H1 (cell line): ENCODE measurements around the gene BLOC1S3. TPM values are rescaled to one million over a fixed set of nuclear protein-coding genes. Genes with fewer than 3 reads are reported as not detected.

ENCODE experiments used
- CTCF ChIA-PET: fragments of 300-600 bp; sonication (Branson Sonifier 250); formaldehyde crosslinking; loops from one replicate; lab custom pipeline; 2021; ENCODE audit not compliant: partially characterized antibody; lab: Charles Lee
- POLR2A ChIA-PET: fragments of 300-600 bp; sonication (Branson Sonifier 250); formaldehyde crosslinking; loops from one replicate; lab custom pipeline; 2021; ENCODE audit warnings: inconsistent platforms; ENCODE audit not compliant: partially characterized antibody; lab: Charles Lee
- DNase-seq, 2 experiments: peaks; one replicate each; pipeline versions ENCODE4 v3.0.0 to v3.0.0-alpha.2; 2010 to 2022; ENCODE audit warnings: low spot score in 2 of 2, low read depth in 1 of 2, mixed read lengths in 1 of 2
- FAIRE-seq: peaks from 2 replicates; lab custom pipeline; 2011; peaks lifted over from hg19 to GRCh38; lab: Jason Lieb, UNC
- H2AFZ ChIP-seq: 2 replicates; pipeline ENCODE4 v1.8.1; 2012; ENCODE audit warnings: low read length, inconsistent platforms
- H2AK5ac ChIP-seq: 2 replicates; pipeline ENCODE4 v1.6.1; 2013; ENCODE audit warnings: low read depth, low read length
- H2BK120ac ChIP-seq: replicated peaks from 2 replicates; pipeline ENCODE3; 2013; ENCODE audit warnings: low read depth, low read length, inconsistent platforms
- H2BK12ac ChIP-seq: 2 replicates; pipeline ENCODE4 v1.6.1; 2013; ENCODE audit warnings: low read depth, low read length
- H2BK15ac ChIP-seq: 2 replicates; pipeline ENCODE4 v1.6.1; 2013; ENCODE audit warnings: low read length
- H2BK20ac ChIP-seq: 2 replicates; pipeline ENCODE4 v1.6.1; 2013; ENCODE audit warnings: low read length
- H2BK5ac ChIP-seq: 2 replicates; pipeline ENCODE4 v1.6.1; 2013; ENCODE audit warnings: low read depth, low read length
- H3K14ac ChIP-seq: 2 replicates; pipeline ENCODE4 v1.6.1; 2013; ENCODE audit warnings: inconsistent platforms; ENCODE audit not compliant: insufficient read length
- H3K18ac ChIP-seq: 2 replicates; pipeline ENCODE4 v1.6.1; 2013; ENCODE audit warnings: low read length; ENCODE audit errors: extremely low read depth
- H3K23ac ChIP-seq: 2 replicates; pipeline ENCODE4 v1.6.1; 2013; ENCODE audit warnings: inconsistent platforms; ENCODE audit not compliant: insufficient read length
- H3K23me2 ChIP-seq: 2 replicates; pipeline ENCODE4 v1.6.1; 2013; ENCODE audit warnings: low read depth, low read length
- H3K27ac ChIP-seq: 2 replicates; pipeline ENCODE4 v1.6.1; 2011; ENCODE audit warnings: low read depth, low read length, inconsistent platforms
- H3K27me3 ChIP-seq, 4 experiments: replicated peaks in 1 of 4; 1 replicate in 1 of 4; 2 replicates in 3 of 4; pipeline versions ENCODE4 v1.6.1 to v1.8.1; 2011 to 2013; ENCODE audit warnings: low read length in 3 of 4, mild to moderate bottlenecking in 3 of 4, inconsistent platforms in 2 of 4, mixed read lengths in 2 of 4, moderate library complexity in 1 of 4; ENCODE audit not compliant: control insufficient read depth in 3 of 4, insufficient read depth in 3 of 4; ENCODE audit errors: extremely low read depth in 1 of 4
- H3K36me3 ChIP-seq, 4 experiments: 2 replicates each; pipeline versions ENCODE4 v1.6.1 to v1.8.1; 2011 to 2013; ENCODE audit warnings: mild to moderate bottlenecking in 4 of 4, low read length in 3 of 4, moderate library complexity in 2 of 4, control low read depth in 1 of 4, inconsistent platforms in 1 of 4; ENCODE audit not compliant: insufficient read depth in 4 of 4, control insufficient read depth in 2 of 4
- H3K4ac ChIP-seq: replicated peaks from 2 replicates; pipeline ENCODE3; 2013; ENCODE audit warnings: low read length, low read depth, mixed read lengths, inconsistent platforms; ENCODE audit not compliant: insufficient read length
- H3K4me1 ChIP-seq, 4 experiments: replicated peaks in 1 of 4; 1 replicate in 1 of 4; 2 replicates in 3 of 4; pipeline versions ENCODE4 v1.6.1 to v1.8.1; 2011 to 2013; ENCODE audit warnings: low read length in 3 of 4, inconsistent platforms in 2 of 4, mixed read lengths in 1 of 4; ENCODE audit not compliant: insufficient read depth in 4 of 4, control insufficient read depth in 3 of 4
- H3K4me2 ChIP-seq, 2 experiments: 2 replicates each; pipeline versions ENCODE4 v1.6.1 to v1.8.1; 2011 to 2013; ENCODE audit warnings: low read depth in 2 of 2, low read length in 2 of 2, control low read depth in 1 of 2, inconsistent platforms in 1 of 2, mild to moderate bottlenecking in 1 of 2; ENCODE audit not compliant: insufficient read depth in 1 of 2
- H3K4me3 ChIP-seq, 4 experiments: fragments of 200-600, 300-600 bp in 1 of 4; sonication (generic), shearing (Covaris generic), sonication (Bioruptor Twin) in 1 of 4; 2 replicates each; pipeline versions ENCODE4 v1.5.1 to v1.8.1; 2011 to 2016; ENCODE audit warnings: low read length in 4 of 4, low read depth in 3 of 4, control low read depth in 2 of 4, inconsistent platforms in 2 of 4, mild to moderate bottlenecking in 2 of 4, mixed read lengths in 1 of 4, moderate library complexity in 1 of 4; ENCODE audit not compliant: insufficient read depth in 2 of 4; ENCODE audit errors: extremely low read depth in 1 of 4
- H3K56ac ChIP-seq: replicated peaks from 2 replicates; pipeline ENCODE3; 2013; ENCODE audit warnings: low read depth, mild to moderate bottlenecking, mixed read lengths, low read length, inconsistent platforms; ENCODE audit not compliant: insufficient read length
- H3K79me1 ChIP-seq: 2 replicates; pipeline ENCODE4 v1.6.1; 2013; ENCODE audit warnings: low read depth, low read length, control low read depth
- H3K79me2 ChIP-seq, 2 experiments: 2 replicates each; pipeline versions ENCODE4 v1.6.1 to v1.8.1; 2012 to 2013; ENCODE audit warnings: low read length in 2 of 2, mild to moderate bottlenecking in 2 of 2, inconsistent platforms in 1 of 2; ENCODE audit not compliant: insufficient read depth in 2 of 2, control insufficient read depth in 1 of 2
- H3K9ac ChIP-seq, 4 experiments: replicated peaks in 1 of 4; 1 replicate in 1 of 4; 2 replicates in 3 of 4; pipeline versions ENCODE4 v1.6.1 to v1.8.1; 2011 to 2013; ENCODE audit warnings: low read depth in 3 of 4, low read length in 3 of 4, control low read depth in 2 of 4, mild to moderate bottlenecking in 2 of 4, moderate library complexity in 2 of 4, inconsistent platforms in 1 of 4; ENCODE audit errors: extremely low read depth in 1 of 4
- H3K9me3 ChIP-seq, 2 experiments: 2 replicates each; pipeline versions ENCODE4 v1.6.1 to v1.8.1; 2012 to 2013; ENCODE audit warnings: mild to moderate bottlenecking in 2 of 2, moderate library complexity in 2 of 2, control low read depth in 1 of 2, inconsistent platforms in 1 of 2, low read depth in 1 of 2, low read length in 1 of 2, mixed read lengths in 1 of 2; ENCODE audit not compliant: insufficient read depth in 2 of 2
- H4K20me1 ChIP-seq, 2 experiments: replicated peaks in 1 of 2; 2 replicates each; pipeline versions ENCODE3 to v1.8.1; 2011 to 2013; ENCODE audit warnings: inconsistent platforms in 2 of 2, low read length in 2 of 2, mild to moderate bottlenecking in 1 of 2; ENCODE audit not compliant: insufficient read depth in 2 of 2, control insufficient read depth in 1 of 2
- H4K5ac ChIP-seq: 2 replicates; pipeline ENCODE4 v1.6.1; 2013; ENCODE audit warnings: low read length, low read depth, mixed read lengths, inconsistent platforms; ENCODE audit not compliant: insufficient read length
- H4K8ac ChIP-seq: 2 replicates; pipeline ENCODE4 v1.8.0; 2013; ENCODE audit warnings: mild to moderate bottlenecking, moderate library complexity, low read length, inconsistent platforms; ENCODE audit not compliant: insufficient read depth; ENCODE audit errors: extremely low read depth
- H4K91ac ChIP-seq: replicated peaks from 2 replicates; pipeline ENCODE3; 2013; ENCODE audit warnings: low read length, mixed read lengths, inconsistent platforms; ENCODE audit not compliant: insufficient read length
- CHD2 ChIP-seq: IDR thresholded peaks from 2 replicates; pipeline ENCODE4 v1.6.1; 2012; ENCODE audit warnings: low read length, improper control_type of control experiment
- MAFK ChIP-seq: IDR thresholded peaks from 2 replicates; pipeline ENCODE4 v1.6.1; 2012; ENCODE audit warnings: low read depth, mild to moderate bottlenecking, improper control_type of control experiment, low read length
- POU5F1 ChIP-seq: IDR thresholded peaks from 2 replicates; pipeline ENCODE4 v1.6.1; 2011; ENCODE audit warnings: low read depth, mild to moderate bottlenecking, low read length, moderate library complexity
- RFX5 ChIP-seq: IDR thresholded peaks from 2 replicates; pipeline ENCODE4 v1.6.1; 2011; ENCODE audit warnings: low read depth, low read length, improper control_type of control experiment, borderline replicate concordance
- WGBS, 2 experiments: shearing (Covaris generic) in 1 of 2; methylation state at CpG; one replicate each; pipeline versions ENCODE4 v1.1.6 to v1.1.7; 2013 to 2015; ENCODE audit warnings: low lambda C conversion rate in 2 of 2, mixed read lengths in 2 of 2, inconsistent platforms in 1 of 2, low coverage in 1 of 2, missing lambda C conversion rate in 1 of 2; ENCODE audit not compliant: insufficient replicate concordance in 2 of 2, insufficient coverage in 1 of 2, insufficient read length in 1 of 2; ENCODE audit errors: extremely low coverage in 1 of 2, missing lambda C conversion rate in 1 of 2; 5-methylcytosine and 5-hydroxymethylcytosine counted together
- polyA plus RNA-seq, 7 experiments: library from polyadenylated mRNA; depleted of rRNA in 3 of 7; stranded (reverse) in 5 of 7; unstranded in 2 of 7; fragments of >200 nt in 5 of 7; fragments of 200-250 nt in 2 of 7; gene quantifications; 1 replicate in 5 of 7; 2 replicates in 1 of 7; 4 replicates in 1 of 7; pipeline versions ENCODE4 v1.2.1 to v1.2.3, GENCODE V29; 2011 to 2013; ENCODE audit warnings: missing spikeins in 2 of 7, mixed read lengths in 2 of 7
- total RNA-seq: library from RNA; stranded (reverse); fragmentation: NEBNext Ultra II Directional; extraction: Animal tissue kit (Norgen Biotek cat#: 25700); gene quantifications from 2 replicates; pipeline ENCODE4 v1.2.1, GENCODE V29; 2021
- TF ChIP-seq, protein P1 (sequence below): IDR thresholded peaks from 2 replicates; pipeline ENCODE4 v1.6.1; 2012; ENCODE audit warnings: low read length, inconsistent platforms

Gene BLOC1S3
- total and polyA plus RNA-seq, 2 of the 8 experiments (the other 6 are each of a cell fraction or from before 2014, with no cell fraction given) = 6.0 to 6.1 TPM

GRCh38 chr19:45218911-45219743 lies 40.5 kb downstream of the BLOC1S3 start:
- Histone ChIP-seq H3K23ac (no peak overlapping the region), H2AFZ (no peak overlapping the region), H4K8ac (no peak overlapping the region), H3K79me1 (no peaks in the 10 kb centered on the region), H3K23me2 (peaks cover 17% of the 10 kb centered on the region; the same call in 1 of the 2 replicates), H3K9me3 (no peaks in the 10 kb centered on the region; a peak in 1 of 4 replicates), H2BK15ac (no peak overlapping the region), H2BK120ac (no peak overlapping the region), H3K18ac (no peak overlapping the region), H2BK20ac (no peak overlapping the region), H3K27ac (no peak overlapping the region), H3K27me3 (peaks cover 14 to 42% (median 36%) of the 10 kb centered on the region in 4 experiments), H3K4me1 (peaks cover 0 to 13% (median 8%) of the 10 kb centered on the region in 4 experiments; a peak in 5 of 7 replicates), H3K9ac (no peak overlapping the region), H4K5ac (no peak overlapping the region), H3K36me3 (no peaks in the 10 kb centered on the region; a peak in 1 of 8 replicates), H3K4me2 (peak overlapping the region in 1 of 2 experiments; percentile 82; a peak in 1 of 4 replicates), H3K4me3 (no peak overlapping the region), H3K79me2 (no peaks in the 10 kb centered on the region), H2BK5ac (no peak overlapping the region), H3K56ac (no peak overlapping the region), H4K20me1 (peaks cover 0 to 3% of the 10 kb centered on the region in 2 experiments), H2AK5ac (no peak overlapping the region), H4K91ac (no peak overlapping the region), H2BK12ac (no peak overlapping the region), H3K14ac (no peak overlapping the region), H3K4ac (no peak overlapping the region)
- ChIA-PET CTCF (interaction anchor here (0.6 to 3.5 kb wide), 6 partner anchors 9 to 30 kb away, joined by 3 to 14 read pairs (median 5); no protein-coding TSS in a partner anchor), POLR2A (interaction anchor here (0.9 to 1.7 kb wide), 3 partner anchors 13 to 37 kb away, joined by 3 to 4 read pairs (median 3); no protein-coding TSS in a partner anchor)
- 86% methylated on average over 17 of the region's 18 CpGs; no CpG with 5 or more reads in 1 of the 2 experiments for WGBS, 2 experiments
- no peak for DNase-seq
- no peak for FAIRE-seq
- TF ChIP-seq CHD2 (no peak), POU5F1 (no peak), MAFK (peak; percentile 50; the same call in 1 of the 2 replicates), RFX5 (no peak)
- TF ChIP-seq, protein P1, sequence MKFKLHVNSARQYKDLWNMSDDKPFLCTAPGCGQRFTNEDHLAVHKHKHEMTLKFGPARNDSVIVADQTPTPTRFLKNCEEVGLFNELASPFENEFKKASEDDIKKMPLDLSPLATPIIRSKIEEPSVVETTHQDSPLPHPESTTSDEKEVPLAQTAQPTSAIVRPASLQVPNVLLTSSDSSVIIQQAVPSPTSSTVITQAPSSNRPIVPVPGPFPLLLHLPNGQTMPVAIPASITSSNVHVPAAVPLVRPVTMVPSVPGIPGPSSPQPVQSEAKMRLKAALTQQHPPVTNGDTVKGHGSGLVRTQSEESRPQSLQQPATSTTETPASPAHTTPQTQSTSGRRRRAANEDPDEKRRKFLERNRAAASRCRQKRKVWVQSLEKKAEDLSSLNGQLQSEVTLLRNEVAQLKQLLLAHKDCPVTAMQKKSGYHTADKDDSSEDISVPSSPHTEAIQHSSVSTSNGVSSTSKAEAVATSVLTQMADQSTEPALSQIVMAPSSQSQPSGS = no peak
